Measurements from ENCODE around the gene OR10H3.
"Not testable (repeated sequence)": the region's sequence is repeated elsewhere in the genome, so short reads cannot be mapped to it uniquely, and the experiment has no call there.

The OR10H3 gene

GRCh38 chr19:15737722-15738121, at the start of gene OR10H3:
OR10H3 (plus strand) TSS chr19:15737985; CDS start chr19:15741393, 3,408 bp downstream.
- no peak for FAIRE-seq

GRCh38 chr19:15696654-15697194, 41.1 kb upstream of the OR10H3 start:
- FAIRE-seq = no peak

- FAIRE-seq = no peak
These were observed 35.8 kb upstream of the OR10H3 start for GRCh38 chr19:15701757-15702533.

GRCh38 chr19:15702534-15702930, 35.3 kb upstream of the OR10H3 start:
- no peak for FAIRE-seq

GRCh38 chr19:15714638-15715037, 23.1 kb upstream of the OR10H3 start:
- no peak for FAIRE-seq

GRCh38 chr19:15715642-15716041, 22.1 kb upstream of the OR10H3 start:
- FAIRE-seq = no peak

- no peak for FAIRE-seq
These were observed 20.0 kb upstream of the OR10H3 start for GRCh38 chr19:15717809-15718208.

GRCh38 chr19:15721268-15721667, 16.5 kb upstream of the OR10H3 start:
- FAIRE-seq = no peak

GRCh38 chr19:15722956-15723355, 14.8 kb upstream of the OR10H3 start:
- FAIRE-seq = no peak

GRCh38 chr19:15727724-15728123, 10.1 kb upstream of the OR10H3 start, which contains the start of gene OR10H2:
OR10H2 (plus strand) TSS chr19:15728024; CDS start chr19:15728044, 20 bp downstream.
- no peak for FAIRE-seq

- FAIRE-seq = no peak
These were observed 7.2 kb upstream of the OR10H3 start for GRCh38 chr19:15730538-15730937.

- no peak for FAIRE-seq
These were observed 5.4 kb upstream of the OR10H3 start for GRCh38 chr19:15732388-15732787.

- FAIRE-seq = no peak
These were observed 3.9 kb upstream of the OR10H3 start for GRCh38 chr19:15733895-15734294.

- FAIRE-seq = no peak
These were observed 3.0 kb downstream of the OR10H3 start for GRCh38 chr19:15740785-15741184.

GRCh38 chr19:15748239-15748638, 10.5 kb downstream of the OR10H3 start:
- FAIRE-seq = no peak

GRCh38 chr19:15758379-15758778, 20.6 kb downstream of the OR10H3 start:
- FAIRE-seq = no peak

- FAIRE-seq = no peak
These were observed 22.3 kb downstream of the OR10H3 start for GRCh38 chr19:15759962-15760565.

- FAIRE-seq = no peak
These were observed 31.8 kb downstream of the OR10H3 start for GRCh38 chr19:15769586-15769985.

- FAIRE-seq = not testable (repeated sequence)
These were observed 36.4 kb downstream of the OR10H3 start for GRCh38 chr19:15774159-15774558.

GRCh38 chr19:15775249-15775648, 37.5 kb downstream of the OR10H3 start:
- FAIRE-seq = no peak

GRCh38 chr19:15776264-15776663, 38.5 kb downstream of the OR10H3 start:
- FAIRE-seq = no peak

- FAIRE-seq = no peak
These were observed 39.5 kb downstream of the OR10H3 start for GRCh38 chr19:15776991-15777970.

Measured in colon (tissue), 2 donors.